GM19025 (cell line): ENCODE data around the gene TMEM33.

ENCODE experiments used
- ATAC-seq: cut with Tn5 transposase; IDR thresholded peaks from one replicate; pipeline ENCODE4 v1.9.1; 2021; ENCODE audit warnings: mild to moderate bottlenecking, low read depth, moderate library complexity; ENCODE audit not compliant: unreplicated experiment

The TMEM33 gene

GRCh38 chr4:41992967-41993857 is 58.0 kb downstream of the TMEM33 start:
- no peak for ATAC-seq

- no peak for ATAC-seq
Measured at GRCh38 chr4:41994461-41994985, 59.3 kb downstream of the TMEM33 start.

GRCh38 chr4:41998019-41998418 is 62.8 kb downstream of the TMEM33 start:
- ATAC-seq: no peak

- no peak for ATAC-seq
Measured at GRCh38 chr4:41999321-41999720, 64.1 kb downstream of the TMEM33 start.

GRCh38 chr4:42008011-42008786 is 73.0 kb downstream of the TMEM33 start:
- ATAC-seq: no peak
